IMR-90 (cell line): ENCODE measurements around the gene FBN1.

Source experiments
- BHLHE40 ChIP-seq: fragments of 150-350 bp; IDR thresholded peaks from 2 replicates; pipeline ENCODE4 v1.6.1; 2016; ENCODE audit warnings: mild to moderate bottlenecking, low read depth, low read length
- CEBPB ChIP-seq: IDR thresholded peaks from 2 replicates; pipeline ENCODE4 v1.6.1; 2012; ENCODE audit warnings: low read depth, low read length, improper control_type of control experiment
- FOS ChIP-seq: fragments of 150-350 bp; IDR thresholded peaks from 2 replicates; pipeline ENCODE4 v1.6.1; 2016; ENCODE audit warnings: low read depth, low read length
- MAZ ChIP-seq: IDR thresholded peaks from 2 replicates; pipeline ENCODE4 v1.6.1; 2012; ENCODE audit warnings: low read depth, mild to moderate bottlenecking, low read length, improper control_type of control experiment, moderate library complexity, borderline replicate concordance
- MXI1 ChIP-seq: IDR thresholded peaks from 2 replicates; pipeline ENCODE4 v1.6.1; 2012; ENCODE audit warnings: low read depth, mild to moderate bottlenecking, low read length, moderate library complexity, borderline replicate concordance
- POLR2A ChIP-seq: IDR thresholded peaks from 2 replicates; pipeline ENCODE4 v1.6.1; 2012; ENCODE audit warnings: mild to moderate bottlenecking, low read depth, low read length
- RAD21 ChIP-seq: IDR thresholded peaks from 2 replicates; pipeline ENCODE4 v1.6.1; 2012; ENCODE audit warnings: low read length, improper control_type of control experiment
- RCOR1 ChIP-seq: IDR thresholded peaks from 2 replicates; pipeline ENCODE4 v1.6.1; 2012; ENCODE audit warnings: mild to moderate bottlenecking, low read length, improper control_type of control experiment; ENCODE audit not compliant: insufficient replicate concordance
- RFX5 ChIP-seq: IDR thresholded peaks from 2 replicates; pipeline ENCODE4 v1.8.0; 2012; ENCODE audit warnings: low read depth, mild to moderate bottlenecking, low read length, moderate library complexity
- TF ChIP-seq, protein P1 (sequence below): conservative IDR thresholded peaks from 2 replicates; pipeline ENCODE4 v1.5.1; 2012; ENCODE audit warnings: mild to moderate bottlenecking, low read depth, low read length, improper control_type of control experiment
- TF ChIP-seq, protein P2 (sequence below): fragments of 150-350 bp; IDR thresholded peaks from 2 replicates; pipeline ENCODE4 v1.6.1; 2016; ENCODE audit warnings: low read depth, mild to moderate bottlenecking, low read length, moderate library complexity, borderline replicate concordance

GRCh38 chr15:48624700-48625099 lies 20.8 kb downstream of the FBN1 start:
- TF ChIP-seq, protein P1, sequence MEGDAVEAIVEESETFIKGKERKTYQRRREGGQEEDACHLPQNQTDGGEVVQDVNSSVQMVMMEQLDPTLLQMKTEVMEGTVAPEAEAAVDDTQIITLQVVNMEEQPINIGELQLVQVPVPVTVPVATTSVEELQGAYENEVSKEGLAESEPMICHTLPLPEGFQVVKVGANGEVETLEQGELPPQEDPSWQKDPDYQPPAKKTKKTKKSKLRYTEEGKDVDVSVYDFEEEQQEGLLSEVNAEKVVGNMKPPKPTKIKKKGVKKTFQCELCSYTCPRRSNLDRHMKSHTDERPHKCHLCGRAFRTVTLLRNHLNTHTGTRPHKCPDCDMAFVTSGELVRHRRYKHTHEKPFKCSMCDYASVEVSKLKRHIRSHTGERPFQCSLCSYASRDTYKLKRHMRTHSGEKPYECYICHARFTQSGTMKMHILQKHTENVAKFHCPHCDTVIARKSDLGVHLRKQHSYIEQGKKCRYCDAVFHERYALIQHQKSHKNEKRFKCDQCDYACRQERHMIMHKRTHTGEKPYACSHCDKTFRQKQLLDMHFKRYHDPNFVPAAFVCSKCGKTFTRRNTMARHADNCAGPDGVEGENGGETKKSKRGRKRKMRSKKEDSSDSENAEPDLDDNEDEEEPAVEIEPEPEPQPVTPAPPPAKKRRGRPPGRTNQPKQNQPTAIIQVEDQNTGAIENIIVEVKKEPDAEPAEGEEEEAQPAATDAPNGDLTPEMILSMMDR: no peak
- TF ChIP-seq RFX5 (no peak), CEBPB (no peak), POLR2A (no peak), RAD21 (no peak), BHLHE40 (no peak), RCOR1 (no peak), FOS (no peak), MXI1 (no peak), MAZ (no peak)
- TF ChIP-seq, protein P2, sequence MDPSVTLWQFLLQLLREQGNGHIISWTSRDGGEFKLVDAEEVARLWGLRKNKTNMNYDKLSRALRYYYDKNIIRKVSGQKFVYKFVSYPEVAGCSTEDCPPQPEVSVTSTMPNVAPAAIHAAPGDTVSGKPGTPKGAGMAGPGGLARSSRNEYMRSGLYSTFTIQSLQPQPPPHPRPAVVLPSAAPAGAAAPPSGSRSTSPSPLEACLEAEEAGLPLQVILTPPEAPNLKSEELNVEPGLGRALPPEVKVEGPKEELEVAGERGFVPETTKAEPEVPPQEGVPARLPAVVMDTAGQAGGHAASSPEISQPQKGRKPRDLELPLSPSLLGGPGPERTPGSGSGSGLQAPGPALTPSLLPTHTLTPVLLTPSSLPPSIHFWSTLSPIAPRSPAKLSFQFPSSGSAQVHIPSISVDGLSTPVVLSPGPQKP: no peak
